ENCODE results near the gene BBS5.

DNA sequence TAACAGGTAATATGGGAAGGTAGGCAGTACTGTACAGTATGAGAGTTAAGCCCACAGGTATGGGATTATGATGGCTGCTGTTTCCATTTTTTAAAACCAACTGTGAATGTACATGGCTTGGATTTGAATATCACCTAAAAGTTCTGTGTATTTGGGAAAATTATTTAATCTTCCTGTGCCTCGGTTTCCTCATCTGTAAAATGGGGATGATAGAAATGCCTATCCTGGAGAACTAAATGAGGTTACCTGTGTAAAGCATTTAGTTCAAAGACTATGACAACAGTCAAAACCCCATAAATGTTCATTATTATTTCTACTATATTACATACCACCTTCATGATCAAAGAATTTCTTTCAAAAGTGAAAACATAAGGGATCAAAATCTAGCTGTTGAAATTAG lies 33.8 kb downstream of the BBS5 start:
- TF ChIP-seq POLR2A (IDR thresholded peaks at IDR 0.05), result no peak
- no peak for TF ChIP-seq CTCF (IDR thresholded peaks at IDR 0.05)
- no peak for TF ChIP-seq EP300 (IDR thresholded peaks at IDR 0.05; ENCODE audit: low read depth)
- TF ChIP-seq POLR2AphosphoS5 (IDR thresholded peaks at IDR 0.05), result no peak

Measured in transverse colon (tissue), 4 donors.